ENCODE data around the gene GRK5. TPM values are rescaled to one million over a fixed set of nuclear protein-coding genes. Genes with fewer than 3 reads are reported as not detected.

Gene GRK5
- total RNA-seq, 1 donor, result 16.0 TPM

GRCh38 chr10:119481781-119482426 lies 274.5 kb downstream of the GRK5 start:
- DNase-seq (ENCODE audit: low read depth), result no peak
- TF ChIP-seq CTCF (IDR thresholded peaks at IDR 0.05; ENCODE audit: insufficient read depth, low read depth, low read length), result no peak
- no peak overlapping the region for H3K4me3 ChIP-seq (ENCODE audit: low read depth, low read length)

- no peak overlapping the region for H3K4me3 ChIP-seq (ENCODE audit: low read depth, low read length)
- DNase-seq (ENCODE audit: low read depth), result no peak
- TF ChIP-seq CTCF (IDR thresholded peaks at IDR 0.05; ENCODE audit: insufficient read depth, low read depth, low read length), result no peak
Observed at GRCh38 chr10:119483001-119483400, 275.6 kb downstream of the GRK5 start.

- no peak for DNase-seq (ENCODE audit: low read depth)
- TF ChIP-seq CTCF (IDR thresholded peaks at IDR 0.05; ENCODE audit: insufficient read depth, low read depth, low read length), result no peak
- no peak overlapping the region for H3K4me3 ChIP-seq (ENCODE audit: low read depth, low read length)
Observed at GRCh38 chr10:119483839-119484238, 276.5 kb downstream of the GRK5 start.

- no peak overlapping the region for H3K4me3 ChIP-seq (ENCODE audit: low read depth, low read length)
- no peak for DNase-seq (ENCODE audit: low read depth)
- no peak for TF ChIP-seq CTCF (IDR thresholded peaks at IDR 0.05; ENCODE audit: insufficient read depth, low read depth, low read length)
Observed at GRCh38 chr10:119488675-119489074, 281.3 kb downstream of the GRK5 start.

GRCh38 chr10:119489991-119490326 lies 282.6 kb downstream of the GRK5 start:
- no peak for DNase-seq (ENCODE audit: low read depth)
- no peak overlapping the region for H3K4me3 ChIP-seq (ENCODE audit: low read depth, low read length)
- TF ChIP-seq CTCF (IDR thresholded peaks at IDR 0.05; ENCODE audit: insufficient read depth, low read depth, low read length), result no peak

GRCh38 chr10:119491966-119492757 lies 284.8 kb downstream of the GRK5 start:
- H3K4me3 ChIP-seq (ENCODE audit: low read depth, low read length), result no peak overlapping the region
- peak; percentile 82 for DNase-seq (ENCODE audit: low read depth)
- TF ChIP-seq CTCF (IDR thresholded peaks at IDR 0.05; ENCODE audit: insufficient read depth, low read depth, low read length), result no peak

Measured in fibroblast of villous mesenchyme (primary cell).